ENCODE measurements around the gene PDIK1L. TPM values are rescaled to one million over a fixed set of nuclear protein-coding genes. Genes with fewer than 3 reads are reported as not detected.

PDIK1L gene
- total RNA-seq, 2 experiments from 2014 or later: 11.7 to 13.4 TPM

DNA sequence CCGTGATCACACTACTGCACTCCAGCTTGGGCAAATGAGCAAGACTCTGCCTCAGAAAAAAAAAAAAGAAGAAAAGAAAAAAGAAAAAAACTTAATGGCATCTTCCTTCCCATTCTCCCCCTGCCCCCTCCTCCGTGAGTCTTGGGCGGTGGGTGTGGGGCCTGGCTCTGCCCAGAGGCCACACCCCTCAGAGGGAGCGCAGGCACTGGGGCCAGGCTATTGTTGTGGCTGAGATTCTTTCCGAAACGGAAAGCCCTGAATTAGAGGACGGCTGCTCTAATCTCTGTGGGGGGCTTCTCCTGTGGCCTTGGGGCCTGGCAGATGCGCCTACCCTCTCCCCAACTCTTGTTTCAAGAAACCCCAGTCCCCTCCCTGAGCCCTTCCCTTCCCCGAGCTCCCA is 43.1 kb downstream of the PDIK1L start:
- H3K4me3 Mint-ChIP-seq: no peak overlapping the region
- no peak overlapping the region for H3K27ac Mint-ChIP-seq

DNA sequence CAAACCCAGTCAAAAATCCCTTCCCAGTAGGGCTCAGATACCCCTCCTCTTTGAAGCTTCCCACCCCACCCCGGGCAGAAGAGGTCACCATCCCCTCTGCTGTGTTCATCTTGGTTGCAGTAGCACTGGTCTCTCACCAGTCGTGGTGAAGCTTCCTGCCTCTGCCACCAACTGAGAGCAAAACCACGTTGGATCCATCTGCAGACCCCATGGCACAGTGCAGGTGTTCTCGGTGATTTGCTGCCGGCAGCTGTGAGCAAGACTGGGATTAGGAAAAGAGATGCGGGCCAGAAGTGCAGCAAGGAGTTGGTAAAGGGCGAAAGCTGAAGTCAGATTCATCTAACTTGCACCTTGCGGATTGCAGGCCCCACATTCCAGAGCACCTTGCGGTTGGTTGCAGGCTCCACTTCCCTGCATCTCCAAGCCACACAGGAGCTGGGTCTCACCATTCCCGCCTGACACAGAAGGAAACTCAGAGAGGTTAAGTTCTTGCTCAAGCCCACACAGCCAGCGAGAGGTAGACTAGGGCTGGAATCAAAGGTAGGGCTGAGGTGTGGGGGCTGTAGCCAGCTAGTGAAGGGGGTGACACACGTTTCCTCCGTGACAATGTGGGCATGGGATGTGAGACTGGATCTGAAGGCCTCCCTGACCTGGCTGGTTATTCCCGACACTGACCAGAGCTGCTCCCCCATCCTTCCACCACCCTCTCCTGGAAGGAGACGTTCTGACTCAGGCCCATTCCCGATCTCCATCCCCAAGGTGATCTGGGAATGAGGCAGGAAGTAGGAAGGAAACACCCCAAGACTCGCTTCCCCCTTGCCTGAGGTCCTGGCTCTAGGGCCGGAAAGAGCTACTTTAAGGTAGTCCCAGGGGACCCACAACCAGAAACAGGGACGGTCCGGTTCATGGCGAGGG is 44.0 kb downstream of the PDIK1L start:
- TF ChIP-seq, protein P1, sequence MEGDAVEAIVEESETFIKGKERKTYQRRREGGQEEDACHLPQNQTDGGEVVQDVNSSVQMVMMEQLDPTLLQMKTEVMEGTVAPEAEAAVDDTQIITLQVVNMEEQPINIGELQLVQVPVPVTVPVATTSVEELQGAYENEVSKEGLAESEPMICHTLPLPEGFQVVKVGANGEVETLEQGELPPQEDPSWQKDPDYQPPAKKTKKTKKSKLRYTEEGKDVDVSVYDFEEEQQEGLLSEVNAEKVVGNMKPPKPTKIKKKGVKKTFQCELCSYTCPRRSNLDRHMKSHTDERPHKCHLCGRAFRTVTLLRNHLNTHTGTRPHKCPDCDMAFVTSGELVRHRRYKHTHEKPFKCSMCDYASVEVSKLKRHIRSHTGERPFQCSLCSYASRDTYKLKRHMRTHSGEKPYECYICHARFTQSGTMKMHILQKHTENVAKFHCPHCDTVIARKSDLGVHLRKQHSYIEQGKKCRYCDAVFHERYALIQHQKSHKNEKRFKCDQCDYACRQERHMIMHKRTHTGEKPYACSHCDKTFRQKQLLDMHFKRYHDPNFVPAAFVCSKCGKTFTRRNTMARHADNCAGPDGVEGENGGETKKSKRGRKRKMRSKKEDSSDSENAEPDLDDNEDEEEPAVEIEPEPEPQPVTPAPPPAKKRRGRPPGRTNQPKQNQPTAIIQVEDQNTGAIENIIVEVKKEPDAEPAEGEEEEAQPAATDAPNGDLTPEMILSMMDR (IDR thresholded peaks at IDR 0.05): no peak
- intact Hi-C loops (cut with micrococcal nuclease): no loop called here
- H3K4me1 Mint-ChIP-seq (ENCODE audit: low read depth): peaks cover 3% of the 10 kb centered on the region
- no peaks in the 10 kb centered on the region for H3K9me3 Mint-ChIP-seq
- DNase-seq: no peak
- no peaks in the 10 kb centered on the region for H3K36me3 Mint-ChIP-seq (ENCODE audit: low read depth)
- no peak for ATAC-seq
- no peak overlapping the region for H3K4me3 Mint-ChIP-seq
- ChIA-PET POLR2A (interaction anchor here (1.1 to 1.8 kb wide), 3 partner anchors 11 to 96 kb away, joined by 3 to 5 read pairs (median 3); no protein-coding TSS in a partner anchor), CTCF (interaction anchor here (0.8 to 3.1 kb wide), 5 partner anchors 10 to 54 kb away, joined by 3 to 25 read pairs (median 7); partner anchors contain the start of gene ZNF593)
- peaks cover 22% of the 10 kb centered on the region for H3K27me3 Mint-ChIP-seq
- H3K27ac Mint-ChIP-seq: no peak overlapping the region

More for the DNA sequence above, 43.1 kb downstream of the PDIK1L start:
- intact Hi-C loops (cut with micrococcal nuclease): no loop called here
- no peaks in the 10 kb centered on the region for H3K36me3 Mint-ChIP-seq (ENCODE audit: low read depth)
- DNase-seq: no peak
- ChIA-PET POLR2A (interaction anchor here (1.1 to 1.8 kb wide), 2 partner anchors 28 to 164 kb away, joined by 4 to 5 read pairs; no protein-coding TSS in a partner anchor), CTCF (interaction anchor here (1.6 to 1.9 kb wide), 3 partner anchors 10 to 53 kb away, joined by 4 to 13 read pairs (median 7); partner anchors contain the start of gene ZNF593)
- peaks cover 22% of the 10 kb centered on the region for H3K27me3 Mint-ChIP-seq
- H3K4me1 Mint-ChIP-seq (ENCODE audit: low read depth): peaks cover 3% of the 10 kb centered on the region
- ATAC-seq: no peak
- TF ChIP-seq, protein P1 (IDR thresholded peaks at IDR 0.05): no peak
- no peaks in the 10 kb centered on the region for H3K9me3 Mint-ChIP-seq

DNA sequence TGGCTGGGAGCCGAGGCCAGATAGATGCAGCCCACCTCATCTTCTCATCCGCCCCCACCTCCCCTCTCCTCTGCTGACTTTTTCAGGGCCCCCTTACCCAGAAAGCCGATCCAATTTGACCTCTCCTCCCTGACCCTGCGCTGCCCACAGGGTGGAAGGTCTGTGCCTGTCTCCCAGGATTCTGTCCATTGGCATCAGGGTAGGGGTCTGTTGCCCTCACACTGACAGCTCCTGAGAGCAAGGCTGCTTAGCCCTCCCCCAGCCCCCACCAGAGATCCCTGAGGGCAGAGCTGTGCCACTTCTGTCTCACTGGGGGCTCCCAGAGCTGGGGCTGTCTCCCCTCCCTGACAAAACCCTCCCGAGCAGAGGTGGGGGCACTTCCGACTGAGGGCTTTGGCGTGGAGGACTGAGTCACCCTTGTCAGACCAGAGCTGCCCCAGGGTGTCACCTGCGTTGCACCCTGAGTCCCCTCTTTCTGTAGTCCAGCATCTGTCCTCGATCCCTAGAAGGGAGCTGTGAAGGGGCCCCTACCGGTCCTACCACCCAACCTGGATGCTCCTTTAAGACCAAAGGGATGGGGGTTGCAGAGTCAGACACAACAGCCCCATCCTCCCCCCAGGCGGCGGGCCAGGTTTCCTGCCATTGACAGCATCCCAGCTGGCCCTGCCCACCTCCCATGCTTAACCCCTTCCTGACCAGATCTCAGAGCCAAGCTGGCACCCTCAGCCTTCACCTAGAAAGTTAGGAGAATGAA is 44.8 kb downstream of the PDIK1L start:
- ChIA-PET CTCF (interaction anchor here (0.8 to 3.1 kb wide), 9 partner anchors 9 to 207 kb away, joined by 3 to 25 read pairs (median 3); partner anchors contain the start of gene ZNF593), POLR2A (interaction anchor here (1.1 to 1.2 kb wide), 4 partner anchors 9 to 97 kb away, joined by 3 read pairs; no protein-coding TSS in a partner anchor)
- TF ChIP-seq, protein P1 (IDR thresholded peaks at IDR 0.05): no peak
- H3K27ac Mint-ChIP-seq: no peak overlapping the region
- H3K9me3 Mint-ChIP-seq: no peaks in the 10 kb centered on the region
- intact Hi-C loops (cut with micrococcal nuclease): no loop called here
- peaks cover 3% of the 10 kb centered on the region for H3K4me1 Mint-ChIP-seq (ENCODE audit: low read depth)
- no peaks in the 10 kb centered on the region for H3K36me3 Mint-ChIP-seq (ENCODE audit: low read depth)
- peaks cover 25% of the 10 kb centered on the region for H3K27me3 Mint-ChIP-seq
- no peak for DNase-seq
- peak; percentile 39 for ATAC-seq
- no peak overlapping the region for H3K4me3 Mint-ChIP-seq

DNA sequence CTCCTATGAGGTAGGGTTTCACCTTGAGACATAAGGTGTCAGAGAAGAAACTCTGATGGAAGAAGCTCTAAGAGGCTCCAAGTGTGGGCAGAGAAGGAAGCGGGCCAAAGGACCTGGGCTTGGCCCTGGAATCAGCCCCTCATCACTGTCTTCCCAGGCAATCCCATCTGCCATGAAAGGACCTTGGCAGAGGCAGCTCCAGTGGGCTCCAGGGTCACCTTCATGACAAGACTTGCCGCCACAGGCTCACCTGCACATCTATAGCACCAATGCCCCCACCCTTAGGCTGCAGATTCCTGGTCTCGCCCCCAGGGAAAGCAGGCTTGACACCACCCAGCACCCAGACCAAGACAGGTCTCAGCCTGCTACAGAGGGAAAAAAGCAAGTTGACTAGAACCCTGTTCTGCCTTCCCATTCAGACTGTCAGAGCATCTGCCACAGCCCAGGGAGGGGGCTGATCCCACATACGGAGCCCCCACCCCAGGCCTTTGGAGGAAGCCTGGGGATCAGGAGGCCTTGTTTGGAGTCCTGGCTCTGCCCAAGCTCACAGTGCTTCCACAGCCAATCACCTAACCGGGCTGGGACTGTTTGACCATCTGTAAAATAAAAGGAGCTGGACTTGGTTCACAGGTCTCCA is 46.8 kb downstream of the PDIK1L start:
- no peak overlapping the region for H3K4me3 Mint-ChIP-seq
- TF ChIP-seq, protein P1 (IDR thresholded peaks at IDR 0.05): no peak
- H3K4me1 Mint-ChIP-seq (ENCODE audit: low read depth): peaks cover 7% of the 10 kb centered on the region
- H3K27ac Mint-ChIP-seq: no peak overlapping the region
- DNase-seq (no peak), ATAC-seq (no peak)
- intact Hi-C loops (cut with micrococcal nuclease): no loop called here
- peaks cover 32% of the 10 kb centered on the region for H3K27me3 Mint-ChIP-seq
- ChIA-PET CTCF (interaction anchor here (0.8 to 3.1 kb wide), 2 partner anchors 11 to 13 kb away, joined by 3 to 25 read pairs; partner anchors contain the start of gene ZNF593), POLR2A (interaction anchor here (1.4 to 2.0 kb wide), 2 partner anchors 12 to 35 kb away, joined by 4 read pairs; partner anchors contain the start of gene ZNF593)
- no peaks in the 10 kb centered on the region for H3K9me3 Mint-ChIP-seq
- no peaks in the 10 kb centered on the region for H3K36me3 Mint-ChIP-seq (ENCODE audit: low read depth)

All from activated CD8-positive, alpha-beta T cell treated with anti-CD3 and anti-CD28 coated beads for 36 hours (primary cell).